Activated CD8-positive, alpha-beta memory T cell treated with anti-CD3 and anti-CD28 coated beads, Interleukin-2, amount 50 U/mL, for 24 hours (primary cell): ENCODE data around the gene LRRC25.

Source experiments
- DNase-seq: peaks from one replicate; pipeline ENCODE4 v3.0.0-alpha.2; 2020; ENCODE audit errors: extremely low read depth

The LRRC25 gene

GRCh38 chr19:18424890-18425514 lies 27.6 kb upstream of the LRRC25 start:
- DNase-seq: no peak

GRCh38 chr19:18424122-18424889 lies 26.9 kb upstream of the LRRC25 start:
- no peak for DNase-seq

- no peak for DNase-seq
These were observed 26.0 kb upstream of the LRRC25 start for GRCh38 chr19:18423258-18424020.

DNA sequence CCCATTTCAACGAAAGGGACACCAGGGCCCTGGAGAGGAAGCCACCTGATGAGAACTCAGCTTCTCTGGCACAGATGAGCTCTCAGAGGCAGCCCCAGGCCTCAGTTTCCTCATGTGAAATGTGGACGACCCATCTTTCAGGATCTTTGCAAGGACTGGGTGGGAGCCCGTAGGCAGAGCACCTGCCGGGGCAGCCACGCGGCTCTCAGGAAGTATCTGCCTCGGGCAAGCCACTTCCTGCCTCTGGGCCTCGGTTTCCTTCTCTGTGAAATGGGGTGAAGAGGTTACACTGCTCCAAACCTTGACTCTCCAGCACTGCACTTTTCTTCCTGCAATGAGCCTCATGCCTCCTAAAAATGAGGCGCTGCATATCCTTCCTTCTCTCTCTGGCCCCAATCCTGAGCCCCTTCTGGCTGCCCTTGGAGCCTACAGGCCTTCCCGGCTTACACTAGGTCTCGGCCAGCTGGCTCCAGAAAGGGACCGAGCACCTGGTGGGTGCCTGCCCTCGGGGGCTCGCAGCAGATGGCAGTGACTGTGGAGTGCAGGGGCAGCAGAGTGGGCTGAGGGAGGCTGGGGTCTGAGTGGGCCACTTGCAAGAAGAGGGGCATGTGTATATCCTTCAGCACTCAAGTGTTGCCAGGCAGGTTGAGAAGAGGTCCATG lies 25.2 kb upstream of the LRRC25 start:
- no peak for DNase-seq

- no peak for DNase-seq
These were observed 24.0 kb upstream of the LRRC25 start for GRCh38 chr19:18421371-18421959.

DNA sequence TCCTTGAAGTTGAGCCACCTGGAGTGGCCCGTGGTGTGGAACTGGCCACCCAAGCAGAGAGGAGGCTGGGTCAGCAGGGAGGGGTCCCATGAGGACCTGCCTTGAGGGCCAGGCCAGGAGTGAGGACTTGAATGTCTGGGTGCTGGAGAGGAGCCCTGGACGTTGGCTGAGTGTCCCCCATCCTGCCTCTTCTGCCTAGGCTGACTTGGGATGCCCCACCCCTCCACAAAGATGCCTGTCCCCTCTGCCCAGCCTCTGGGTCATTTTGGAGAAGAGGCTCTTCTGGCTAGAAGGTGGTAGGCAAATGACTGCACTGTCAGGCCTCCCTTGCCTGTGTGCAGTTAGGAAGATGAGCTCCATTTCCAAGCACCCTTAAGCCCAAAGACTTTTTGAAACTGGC lies 23.5 kb upstream of the LRRC25 start:
- no peak for DNase-seq

- DNase-seq: no peak
These were observed 22.5 kb upstream of the LRRC25 start for GRCh38 chr19:18419699-18420460.

DNA sequence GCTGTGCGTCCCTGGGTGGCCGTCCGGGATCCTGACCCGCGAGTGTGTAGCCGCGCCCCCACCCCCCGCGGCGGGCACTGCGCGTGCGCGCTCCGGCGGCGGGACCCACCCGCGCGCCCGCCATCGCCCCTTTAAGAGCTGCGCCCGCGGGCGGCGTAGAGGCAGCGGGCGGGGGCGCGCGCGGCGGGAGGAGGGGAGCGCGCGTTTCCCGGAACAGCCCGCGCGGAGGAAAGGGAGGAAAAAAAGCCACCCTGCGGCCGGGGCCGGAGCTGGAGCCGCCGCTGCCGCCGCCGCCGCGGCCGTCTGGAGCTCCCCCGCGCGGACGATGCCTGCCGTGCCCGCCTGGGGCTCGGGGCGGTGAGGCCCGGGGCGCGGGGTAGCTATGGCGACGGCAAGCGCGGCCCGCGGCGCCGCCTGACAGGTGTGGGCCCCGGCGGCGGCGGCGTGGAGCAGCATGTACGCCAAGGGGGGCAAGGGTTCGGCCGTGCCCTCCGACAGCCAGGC lies 21.8 kb upstream of the LRRC25 start, which contains the start of gene SSBP4:
TSS of gene SSBP4 (plus strand) at position 204 of the 504 bp plus-strand sequence. CDS start at position 455, 251 bp downstream.
- no peak for DNase-seq

- no peak for DNase-seq
These were observed 21.2 kb upstream of the LRRC25 start for GRCh38 chr19:18418483-18419194.

DNA sequence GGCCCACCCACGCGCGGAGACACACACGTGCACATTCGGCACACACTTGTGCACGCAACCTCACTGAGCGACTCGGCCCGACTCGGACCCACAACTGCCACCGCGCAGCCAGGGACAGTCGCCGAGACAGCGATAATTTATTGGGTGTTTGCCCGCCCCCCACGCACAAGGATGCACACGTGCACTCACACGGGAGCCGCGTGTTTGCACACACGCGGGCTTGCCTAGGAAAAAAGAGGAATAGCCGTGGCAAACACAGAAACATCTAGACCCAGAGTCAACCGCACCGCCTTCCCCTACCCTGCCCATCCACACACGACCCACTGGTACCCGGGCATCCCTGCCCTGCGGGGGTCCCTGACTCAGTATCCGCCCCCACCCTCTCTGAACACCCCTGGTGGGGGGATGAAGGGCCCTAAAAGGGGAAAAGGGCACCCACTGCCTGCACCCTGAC lies 20.6 kb upstream of the LRRC25 start:
- DNase-seq: no peak

DNA sequence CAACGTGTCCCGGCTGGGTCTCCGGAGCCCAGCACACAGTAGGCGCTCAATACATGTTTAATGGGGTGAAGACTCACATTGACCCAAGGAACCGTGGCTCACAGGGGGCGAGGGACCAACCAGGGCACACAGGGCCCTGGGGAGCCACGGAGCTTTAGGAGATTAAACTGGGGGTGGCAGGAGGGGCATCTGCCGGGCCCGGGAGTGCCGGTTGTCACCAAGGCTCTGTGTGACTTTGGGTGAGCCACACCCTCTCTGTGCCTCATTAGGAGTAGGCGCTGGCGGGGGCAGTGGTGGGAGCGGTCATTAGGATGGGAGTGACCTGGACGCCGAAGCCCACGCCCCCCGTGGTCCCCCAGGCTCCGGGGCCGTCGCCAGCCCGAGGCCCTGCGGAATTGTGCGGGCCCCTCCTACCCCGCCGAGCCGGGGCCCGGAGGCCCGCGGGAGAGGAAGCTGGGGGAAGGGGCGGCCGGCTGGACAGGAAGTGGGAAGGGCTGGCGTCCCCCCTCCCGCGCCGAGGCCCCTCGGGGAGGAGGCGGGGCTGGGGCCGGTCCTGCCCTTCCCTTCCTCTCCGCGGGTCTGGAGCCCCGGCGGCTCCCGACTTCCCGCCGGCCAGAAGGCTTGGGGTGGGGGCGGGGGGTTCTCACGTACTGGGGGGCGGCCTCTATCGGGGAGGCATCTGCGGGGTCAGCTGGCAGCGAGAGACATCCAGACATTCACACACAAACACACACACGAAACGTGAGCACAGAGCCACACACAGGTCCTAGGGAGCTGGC lies 20.0 kb upstream of the LRRC25 start:
- no peak for DNase-seq

GRCh38 chr19:18416778-18417249 lies 19.4 kb upstream of the LRRC25 start:
- DNase-seq: no peak

DNA sequence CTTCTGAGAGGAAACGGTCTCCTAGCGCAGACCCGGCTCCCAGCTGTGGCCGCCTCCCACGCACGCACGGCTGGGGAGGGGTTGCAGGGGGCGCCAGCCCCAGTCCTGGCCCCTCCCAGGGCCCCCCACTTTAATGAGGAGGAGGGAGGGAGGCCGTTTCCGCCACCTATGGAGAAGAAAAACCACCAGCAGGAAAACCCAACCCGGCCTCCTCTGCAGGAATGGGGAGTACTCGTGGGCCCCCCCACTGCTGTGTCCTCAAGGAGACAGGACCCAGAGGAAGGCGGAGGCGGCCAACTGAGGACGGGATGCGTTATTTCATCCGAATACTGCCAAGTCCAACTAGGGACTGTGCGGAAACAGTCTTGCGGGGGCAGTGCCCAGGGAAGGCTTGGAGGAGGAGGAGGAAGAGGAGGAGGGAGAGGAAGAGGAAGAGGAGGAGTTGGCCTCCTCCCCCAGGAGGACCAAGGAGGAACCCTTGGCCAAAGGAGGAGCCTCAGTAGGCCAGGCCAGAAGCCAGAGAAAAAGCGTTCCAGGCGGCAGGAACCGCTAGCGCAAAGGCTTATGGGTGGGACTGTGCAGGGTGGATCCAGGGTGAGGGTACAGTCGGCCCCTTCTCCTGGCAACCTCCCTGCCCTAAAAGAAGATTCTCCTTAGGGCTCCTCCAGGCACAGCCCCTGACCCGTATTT lies 17.9 kb upstream of the LRRC25 start:
- DNase-seq: no peak

- no peak for DNase-seq
These were observed 17.2 kb upstream of the LRRC25 start for GRCh38 chr19:18414504-18415177.

DNA sequence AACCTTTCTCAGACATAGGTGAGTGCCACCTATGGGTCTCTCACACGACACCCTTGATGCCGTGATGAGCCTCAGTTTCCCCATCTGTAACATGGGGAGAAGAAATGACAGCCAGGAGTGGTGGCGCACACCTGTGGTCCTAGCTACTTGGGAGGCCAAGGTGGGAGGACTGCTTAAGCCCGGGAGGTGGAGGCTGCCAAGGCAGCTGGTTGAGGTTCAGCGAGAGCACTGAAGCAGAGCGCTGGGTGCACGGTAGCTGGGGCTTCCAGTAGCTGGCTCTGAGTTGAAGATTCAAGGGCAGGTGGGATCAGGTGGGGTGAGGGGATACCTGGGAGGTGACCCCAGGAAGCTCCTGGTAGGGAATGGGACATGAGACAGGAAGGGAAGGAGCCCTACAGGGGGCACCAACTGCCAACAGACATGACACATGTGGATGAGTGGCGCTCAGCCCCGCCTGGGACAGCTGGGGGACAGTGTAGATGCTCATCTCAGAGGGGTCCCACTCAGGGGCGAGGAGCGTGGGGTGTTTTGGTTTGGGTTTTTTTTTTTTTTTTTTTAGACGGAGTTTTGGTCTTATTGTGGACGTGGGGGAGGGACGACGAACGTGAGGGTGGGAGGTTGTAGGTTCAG lies 15.3 kb upstream of the LRRC25 start:
- DNase-seq: no peak

- DNase-seq: no peak
These were observed 10.6 kb upstream of the LRRC25 start for GRCh38 chr19:18408053-18408476.

DNA sequence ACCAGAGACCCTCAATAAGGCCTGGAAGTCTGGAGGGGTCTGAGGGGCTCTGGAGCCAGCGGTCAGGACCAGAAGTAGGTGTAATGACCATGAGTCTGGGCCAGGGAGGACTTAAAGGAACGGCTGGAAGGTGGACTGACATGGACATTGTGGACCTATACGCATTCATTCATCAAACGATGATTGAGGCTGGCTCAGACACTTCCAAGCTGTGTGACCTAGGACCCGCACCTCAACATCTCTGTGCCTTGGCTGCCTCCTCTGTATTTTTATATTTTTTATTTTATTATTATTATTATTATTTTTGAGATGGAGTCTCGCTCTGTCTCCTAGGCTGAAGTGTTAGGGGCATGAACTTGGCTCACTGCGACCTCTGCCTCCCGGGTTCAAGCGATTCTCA lies 9.3 kb upstream of the LRRC25 start:
- no peak for DNase-seq
